ENCODE results near the gene NFASC. TPM values are rescaled to one million over a fixed set of nuclear protein-coding genes. Genes with fewer than 3 reads are reported as not detected.

Gene NFASC
- total and polyA plus RNA-seq, 7 donors: 0.46 to 105 (median 17.6) TPM

DNA sequence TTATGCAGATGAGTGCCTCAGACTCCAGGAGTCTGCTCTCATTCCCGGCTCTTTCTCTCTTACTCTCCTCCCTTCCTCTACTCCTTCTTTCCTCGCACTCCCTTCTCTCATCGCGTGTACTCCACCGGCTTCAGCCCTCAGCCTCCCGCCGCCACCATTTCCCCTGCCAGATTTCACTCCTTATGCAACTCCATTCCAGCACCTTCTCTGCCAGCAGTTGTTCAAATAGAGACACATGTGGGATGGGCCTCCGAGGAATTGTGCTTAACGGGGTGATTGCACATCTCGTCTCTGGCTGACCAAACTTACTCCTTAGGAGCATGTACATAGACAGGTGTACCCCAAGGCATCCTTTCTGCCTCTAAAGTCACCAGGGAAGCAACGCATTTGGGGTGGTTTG is 174.5 kb downstream of the NFASC start:
- peaks cover 14 to 75% (median 32%) of the 10 kb centered on the region in 3 donors for H3K27me3 ChIP-seq
- intact Hi-C loops (cut with DNase I): no loop called here
- 38 to 43% methylated on average over 11 of the region's 11 CpGs for WGBS, 2 donors

GRCh38 chr1:205046870-205047269 is 176.2 kb downstream of the NFASC start:
- Histone ChIP-seq H3K4me3 (no peak overlapping the region), H3K4me1 (peaks cover 0 to 11% (median 9%) of the 10 kb centered on the region in 4 donors), H3K27ac (no peak overlapping the region), H3K36me3 (no peaks in the 10 kb centered on the region), H3K27me3 (peaks cover 14 to 66% (median 28%) of the 10 kb centered on the region in 3 donors), H3K9me3 (no peaks in the 10 kb centered on the region)
- no peak for TF ChIP-seq POLR2AphosphoS5 (IDR thresholded peaks at IDR 0.05)
- TF ChIP-seq POLR2A (IDR thresholded peaks at IDR 0.05): no peak
- TF ChIP-seq CTCF (IDR thresholded peaks at IDR 0.05): no peak
- TF ChIP-seq EP300 (IDR thresholded peaks at IDR 0.05): no peak
- intact Hi-C loops (cut with DNase I): no loop called here
- DNase-seq: no peak
- WGBS, 2 donors: 38 to 39% methylated on average over 4 of the region's 4 CpGs

More for the DNA sequence above, 174.5 kb downstream of the NFASC start:
- Histone ChIP-seq H3K27ac (no peak overlapping the region), H3K36me3 (no peaks in the 10 kb centered on the region), H3K4me3 (no peak overlapping the region), H3K9me3 (no peaks in the 10 kb centered on the region), H3K4me1 (peaks cover 0 to 11% (median 9%) of the 10 kb centered on the region in 4 donors)
- no peak for TF ChIP-seq POLR2A (IDR thresholded peaks at IDR 0.05)
- DNase-seq: no peak

- Histone ChIP-seq H3K27me3 (peaks cover 12 to 56% (median 22%) of the 10 kb centered on the region in 3 donors), H3K4me1 (peaks cover 0 to 8% (median 6%) of the 10 kb centered on the region in 4 donors), H3K4me3 (no peak overlapping the region), H3K9me3 (no peaks in the 10 kb centered on the region), H3K36me3 (no peaks in the 10 kb centered on the region), H3K27ac (no peak overlapping the region)
- no peak for TF ChIP-seq POLR2AphosphoS5 (IDR thresholded peaks at IDR 0.05)
- TF ChIP-seq POLR2A (IDR thresholded peaks at IDR 0.05): no peak
- no peak for TF ChIP-seq CTCF (IDR thresholded peaks at IDR 0.05)
- TF ChIP-seq EP300 (IDR thresholded peaks at IDR 0.05): no peak
- 60 to 71% methylated on average over 5 of the region's 5 CpGs for WGBS, 2 donors
- intact Hi-C loops (cut with DNase I): no loop called here
- DNase-seq: no peak
Measured at GRCh38 chr1:205047764-205048231, 177.1 kb downstream of the NFASC start.

- Histone ChIP-seq H3K4me1 (peaks cover 0 to 2% (median under 1%) of the 10 kb centered on the region in 4 donors), H3K4me3 (no peak overlapping the region), H3K36me3 (no peaks in the 10 kb centered on the region), H3K9me3 (no peaks in the 10 kb centered on the region), H3K27ac (no peak overlapping the region), H3K27me3 (peaks cover 9 to 50% (median 17%) of the 10 kb centered on the region in 3 donors)
- WGBS, 2 donors: 75 to 82% methylated on average over 9 of the region's 9 CpGs
- intact Hi-C loops (cut with DNase I): no loop called here
- no peak for DNase-seq
- no peak for TF ChIP-seq EP300 (IDR thresholded peaks at IDR 0.05)
- no peak for TF ChIP-seq POLR2A (IDR thresholded peaks at IDR 0.05)
Measured at GRCh38 chr1:205048382-205048781, 177.7 kb downstream of the NFASC start.

- no peaks in the 10 kb centered on the region for H3K9me3 ChIP-seq
- no peaks in the 10 kb centered on the region for H3K36me3 ChIP-seq
- no peak overlapping the region for H3K4me3 ChIP-seq
- whole genome bisulfite sequencing, 2 donors: 66 to 67% methylated on average over 6 of the region's 6 CpGs
- peaks cover 6 to 39% (median 6%) of the 10 kb centered on the region in 3 donors for H3K27me3 ChIP-seq
- TF ChIP-seq POLR2AphosphoS5 (IDR thresholded peaks at IDR 0.05): no peak
- no peak for TF ChIP-seq POLR2A (IDR thresholded peaks at IDR 0.05)
- no peak for TF ChIP-seq CTCF (IDR thresholded peaks at IDR 0.05)
- no peak for TF ChIP-seq EP300 (IDR thresholded peaks at IDR 0.05)
- H3K4me1 ChIP-seq: no peaks in the 10 kb centered on the region
- intact Hi-C loops (cut with DNase I): no loop called here
- DNase-seq: no peak
- no peak overlapping the region for H3K27ac ChIP-seq
Measured at GRCh38 chr1:205049479-205049878, 178.8 kb downstream of the NFASC start.

GRCh38 chr1:205052690-205053089 is 182.0 kb downstream of the NFASC start:
- H3K27me3 ChIP-seq: peaks cover 0 to 8% (median 0%) of the 10 kb centered on the region in 3 donors
- no peaks in the 10 kb centered on the region for H3K9me3 ChIP-seq
- DNase-seq: no peak
- H3K4me1 ChIP-seq: no peaks in the 10 kb centered on the region
- H3K27ac ChIP-seq: no peak overlapping the region
- intact Hi-C loops (cut with DNase I): no loop called here
- TF ChIP-seq POLR2AphosphoS5 (IDR thresholded peaks at IDR 0.05) (no peak), CTCF (IDR thresholded peaks at IDR 0.05) (no peak), POLR2A (IDR thresholded peaks at IDR 0.05) (no peak), EP300 (IDR thresholded peaks at IDR 0.05) (no peak)
- 82% methylated on average over 11 of the region's 11 CpGs for WGBS, 2 donors
- H3K36me3 ChIP-seq: no peaks in the 10 kb centered on the region
- H3K4me3 ChIP-seq: no peak overlapping the region

Measured in sigmoid colon (tissue), 7 donors.